GF-D8 (cell line): Measurements from ENCODE around the gene PLA2G12B.
"Not testable (repeated sequence)": the region's sequence is repeated elsewhere in the genome, so short reads cannot be mapped to it uniquely, and the experiment has no call there.

Experiments
- DNase-seq: peaks from one replicate; lab custom pipeline; 2025; lab: John Stamatoyannopoulos, UW

The PLA2G12B gene

DNA sequence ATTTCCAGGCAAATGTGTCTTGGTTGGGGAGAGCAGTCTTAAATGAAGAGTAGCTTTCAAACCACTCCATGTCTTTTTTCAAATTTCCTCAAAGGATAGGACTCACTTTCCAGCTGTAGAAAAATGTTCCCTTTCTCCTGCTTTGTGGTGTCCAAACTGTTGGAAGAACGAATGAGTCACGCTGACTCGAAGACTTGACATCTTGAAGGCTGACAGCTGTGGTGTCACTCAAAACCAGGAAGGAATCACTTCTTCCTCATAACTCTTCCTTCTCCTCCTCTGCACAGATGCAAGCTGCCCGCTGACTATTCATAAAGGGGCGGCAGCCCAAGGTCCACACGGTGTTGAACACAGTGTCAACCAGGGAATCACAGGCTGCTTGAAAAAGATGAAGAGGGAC is 19.2 kb downstream of the PLA2G12B start:
- DNase-seq, result no peak

DNA sequence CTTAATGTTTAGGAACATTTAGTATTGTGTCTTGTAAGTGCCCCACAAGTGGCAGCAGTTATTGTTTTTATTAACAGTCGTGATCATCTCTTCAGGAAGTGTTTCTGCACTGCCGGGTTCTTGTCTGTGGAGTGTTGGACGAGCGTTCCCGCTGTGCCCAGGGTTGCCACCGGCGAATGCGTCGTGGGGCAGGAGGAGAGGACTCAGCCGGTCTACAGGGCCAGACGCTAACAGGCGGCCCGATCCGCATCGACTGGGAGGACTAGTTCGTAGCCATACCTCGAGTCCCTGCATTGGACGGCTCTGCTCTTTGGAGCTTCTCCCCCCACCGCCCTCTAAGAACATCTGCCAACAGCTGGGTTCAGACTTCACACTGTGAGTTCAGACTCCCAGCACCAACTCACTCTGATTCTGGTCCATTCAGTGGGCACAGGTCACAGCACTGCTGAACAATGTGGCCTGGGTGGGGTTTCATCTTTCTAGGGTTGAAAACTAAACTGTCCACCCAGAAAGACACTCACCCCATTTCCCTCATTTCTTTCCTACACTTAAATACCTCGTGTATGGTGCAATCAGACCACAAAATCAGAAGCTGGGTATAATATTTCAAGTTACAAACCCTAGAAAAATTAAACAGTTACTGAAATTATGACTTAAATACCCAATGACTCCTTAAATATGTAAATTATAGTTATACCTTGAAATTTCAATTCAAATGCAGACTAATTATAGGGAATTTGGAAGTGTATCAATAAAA is 22.2 kb downstream of the PLA2G12B start:
- no peak for DNase-seq

DNA sequence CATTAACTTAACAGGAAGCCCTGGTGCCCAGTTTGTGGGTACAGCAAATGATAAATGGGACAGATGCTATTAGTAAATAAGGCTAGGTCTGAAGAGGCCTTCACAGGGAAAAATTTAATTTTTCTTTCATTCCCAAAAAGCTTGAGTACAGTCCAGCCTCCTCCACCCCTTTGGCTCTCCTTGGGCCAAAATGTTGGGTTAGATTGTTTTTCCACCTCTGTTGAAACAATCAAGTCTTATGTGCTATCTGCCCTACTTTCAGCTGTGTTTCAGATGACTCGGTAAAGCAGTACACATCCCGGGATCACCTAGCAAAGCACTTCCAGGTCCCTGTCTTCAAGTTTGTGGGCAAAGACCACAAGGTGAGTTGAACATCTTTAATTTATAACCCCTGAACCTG is 24.3 kb downstream of the PLA2G12B start:
- no peak for DNase-seq

DNA sequence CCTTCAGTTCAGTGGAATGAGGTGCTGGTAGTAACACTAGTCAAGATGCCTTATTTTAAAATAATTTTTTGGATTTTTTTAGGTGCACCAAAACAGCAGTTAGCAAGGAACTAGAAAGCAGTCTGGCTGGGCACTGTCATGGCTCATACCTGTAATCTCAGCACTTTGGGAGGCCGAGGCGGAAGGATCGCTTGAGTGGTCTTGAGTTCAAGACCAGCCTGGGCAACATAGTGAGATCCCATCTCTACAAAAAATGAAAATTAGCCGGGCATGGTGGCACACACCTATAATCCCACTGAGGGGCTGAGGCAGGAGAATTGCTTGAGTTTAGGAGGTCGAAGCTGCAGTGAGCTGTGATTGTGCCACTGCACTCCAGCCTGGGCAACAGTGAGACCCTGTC is 25.8 kb downstream of the PLA2G12B start:
- no peak for DNase-seq

DNA sequence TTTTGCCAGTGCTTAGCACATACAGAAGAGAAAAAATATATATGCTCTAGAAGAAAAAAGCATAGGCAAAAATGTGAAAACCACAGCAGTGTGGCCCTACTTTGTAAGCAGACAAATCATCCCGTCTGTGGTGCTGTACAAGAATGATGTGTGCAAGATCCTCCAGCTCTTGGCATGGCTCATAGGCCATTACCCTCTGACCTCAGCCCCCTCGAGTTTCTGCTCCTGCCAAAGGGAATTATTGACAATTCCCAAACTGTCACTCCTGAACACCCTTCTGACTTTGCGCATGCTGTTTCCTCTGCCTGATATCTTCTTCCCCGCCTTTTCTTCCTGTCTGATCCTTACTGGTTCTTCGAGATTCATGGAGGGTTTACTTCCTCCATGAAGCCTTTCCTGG is 27.1 kb downstream of the PLA2G12B start:
- DNase-seq, result no peak

- DNase-seq, result no peak
These were observed 28.6 kb downstream of the PLA2G12B start for GRCh38 chr10:72925951-72926465.

DNA sequence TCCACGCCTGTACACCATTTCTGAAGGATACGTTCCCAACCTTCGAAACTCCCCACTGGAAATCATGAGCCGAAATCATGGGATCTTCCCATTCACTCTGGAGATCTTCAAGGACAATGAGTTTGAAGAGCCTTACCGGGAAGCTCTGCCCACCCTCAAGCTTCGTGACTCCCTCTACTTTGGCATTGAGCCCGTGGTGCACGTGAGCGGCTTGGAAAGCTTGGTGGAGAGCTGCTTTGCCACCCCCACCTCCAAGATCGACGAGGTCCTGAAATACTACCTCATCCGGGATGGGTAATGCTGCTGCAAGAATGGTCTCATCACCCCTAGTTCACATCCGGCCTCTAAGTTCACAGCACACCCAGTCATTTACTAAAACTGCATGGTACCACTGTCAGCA is 30.3 kb downstream of the PLA2G12B start:
- no peak for DNase-seq

DNA sequence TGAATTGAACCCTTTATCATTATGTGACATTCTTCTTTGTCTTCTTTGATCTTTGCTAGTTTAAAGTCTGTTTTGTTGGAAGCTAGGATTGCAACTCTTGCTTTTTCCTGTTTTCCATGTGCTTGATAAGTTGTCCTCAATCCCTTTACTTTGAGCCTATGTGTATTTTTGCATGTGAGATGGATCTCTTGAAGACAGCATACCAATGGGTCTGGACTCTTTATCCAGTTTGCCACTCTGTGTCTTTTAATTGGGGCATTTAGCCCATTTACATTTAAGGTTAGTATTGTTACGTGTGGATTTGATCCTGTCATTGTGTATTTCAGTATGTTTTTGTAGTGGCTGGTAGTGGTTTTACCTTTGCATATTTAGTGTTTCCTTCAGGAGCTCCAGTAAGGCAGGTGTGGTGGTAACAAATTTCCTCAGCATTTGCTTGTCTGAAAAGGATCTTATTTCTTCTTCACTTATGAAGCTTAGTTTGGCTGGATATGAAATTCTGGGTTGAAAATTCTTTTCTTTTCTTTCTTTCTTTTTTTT is 33.4 kb downstream of the PLA2G12B start:
- not testable (repeated sequence) for DNase-seq

- DNase-seq, result no peak
These were observed 36.3 kb downstream of the PLA2G12B start for GRCh38 chr10:72918352-72918751.

- not testable (repeated sequence) for DNase-seq
These were observed 36.7 kb downstream of the PLA2G12B start for GRCh38 chr10:72917803-72918332.

- DNase-seq, result not testable (repeated sequence)
These were observed 37.4 kb downstream of the PLA2G12B start for GRCh38 chr10:72917201-72917600.

DNA sequence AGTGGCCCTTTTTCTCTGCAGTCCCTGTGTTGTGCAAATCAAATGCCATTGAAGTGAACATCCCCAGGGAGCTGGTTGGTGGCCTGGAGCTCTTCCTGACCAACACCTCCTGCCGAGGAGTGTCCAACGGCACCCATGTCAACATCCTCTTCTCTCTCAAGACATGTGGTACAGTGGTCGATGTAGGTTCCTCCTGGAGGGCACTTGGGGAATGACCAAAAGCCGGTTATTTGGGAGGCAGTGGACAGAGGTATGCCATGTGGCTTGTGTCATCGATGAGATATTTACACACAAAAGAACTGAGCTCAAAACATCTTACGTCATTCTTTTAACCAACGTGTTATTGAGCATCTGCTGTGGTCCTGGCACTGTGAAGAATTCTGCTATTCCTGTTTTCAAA is 41.3 kb downstream of the PLA2G12B start:
- DNase-seq, result no peak

GRCh38 chr10:72912736-72913135 is 41.9 kb downstream of the PLA2G12B start:
- no peak for DNase-seq

GRCh38 chr10:72911758-72912157 is 42.8 kb downstream of the PLA2G12B start:
- DNase-seq, result no peak

- no peak for DNase-seq
These were observed 43.9 kb downstream of the PLA2G12B start for GRCh38 chr10:72910705-72911104.

DNA sequence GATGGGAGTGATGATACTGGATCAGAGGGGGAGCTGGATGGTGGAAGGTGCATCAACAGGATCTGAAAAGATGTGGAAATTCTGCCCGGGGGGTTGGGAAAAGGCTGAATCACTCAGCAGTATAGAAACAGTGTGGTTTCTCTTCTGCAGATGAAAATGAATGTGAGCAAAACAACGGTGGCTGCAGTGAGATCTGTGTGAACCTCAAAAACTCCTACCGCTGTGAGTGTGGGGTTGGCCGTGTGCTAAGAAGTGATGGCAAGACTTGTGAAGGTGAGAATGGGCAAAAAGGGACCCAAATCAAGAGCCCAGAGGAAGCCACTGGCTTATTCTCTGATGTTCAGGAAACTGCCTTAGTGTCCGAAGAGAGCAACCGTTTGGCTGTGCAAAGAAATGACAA is 48.2 kb downstream of the PLA2G12B start:
- no peak for DNase-seq

GRCh38 chr10:72904806-72905205 is 49.8 kb downstream of the PLA2G12B start:
- DNase-seq, result no peak

DNA sequence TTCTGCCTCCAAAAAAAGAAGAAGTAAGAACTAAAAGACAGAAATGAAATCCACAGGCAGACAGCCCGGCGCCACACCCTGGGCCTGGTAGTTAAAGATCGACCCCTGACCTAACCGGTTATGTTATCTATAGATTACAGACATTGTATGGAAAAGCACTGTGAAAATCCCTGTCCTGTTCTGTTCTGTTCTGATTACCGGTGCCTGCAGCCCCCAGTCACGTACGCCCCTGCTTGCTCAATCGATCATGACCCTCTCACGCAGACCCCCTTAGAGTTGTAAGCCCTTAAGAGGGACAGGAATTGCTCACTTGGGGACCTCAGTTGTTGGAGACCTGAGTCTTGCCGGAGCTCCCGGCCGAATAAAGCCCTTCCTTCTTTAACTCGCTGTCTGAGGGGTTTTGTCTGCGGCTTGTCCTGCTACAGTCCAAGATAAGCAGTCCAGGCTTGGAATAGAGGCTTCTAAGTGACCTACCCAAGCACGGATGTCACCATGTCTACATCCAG is 50.6 kb downstream of the PLA2G12B start:
- not testable (repeated sequence) for DNase-seq

GRCh38 chr10:72899545-72899944 is 55.1 kb downstream of the PLA2G12B start:
- no peak for DNase-seq

DNA sequence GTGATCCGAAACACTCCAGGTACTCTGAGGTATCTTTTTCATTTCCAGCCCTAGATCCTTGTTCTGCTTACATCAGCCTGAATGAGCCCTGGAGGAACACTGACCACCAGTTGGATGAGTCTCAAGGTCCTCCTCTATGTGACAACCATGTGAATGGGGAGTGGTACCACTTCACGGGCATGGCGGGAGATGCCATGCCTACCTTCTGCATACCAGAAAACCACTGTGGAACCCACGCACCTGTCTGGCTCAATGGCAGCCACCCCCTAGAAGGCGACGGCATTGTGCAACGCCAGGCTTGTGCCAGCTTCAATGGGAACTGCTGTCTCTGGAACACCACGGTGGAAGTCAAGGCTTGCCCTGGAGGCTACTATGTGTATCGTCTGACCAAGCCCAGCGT is 56.0 kb downstream of the PLA2G12B start:
- DNase-seq, result no peak

DNA sequence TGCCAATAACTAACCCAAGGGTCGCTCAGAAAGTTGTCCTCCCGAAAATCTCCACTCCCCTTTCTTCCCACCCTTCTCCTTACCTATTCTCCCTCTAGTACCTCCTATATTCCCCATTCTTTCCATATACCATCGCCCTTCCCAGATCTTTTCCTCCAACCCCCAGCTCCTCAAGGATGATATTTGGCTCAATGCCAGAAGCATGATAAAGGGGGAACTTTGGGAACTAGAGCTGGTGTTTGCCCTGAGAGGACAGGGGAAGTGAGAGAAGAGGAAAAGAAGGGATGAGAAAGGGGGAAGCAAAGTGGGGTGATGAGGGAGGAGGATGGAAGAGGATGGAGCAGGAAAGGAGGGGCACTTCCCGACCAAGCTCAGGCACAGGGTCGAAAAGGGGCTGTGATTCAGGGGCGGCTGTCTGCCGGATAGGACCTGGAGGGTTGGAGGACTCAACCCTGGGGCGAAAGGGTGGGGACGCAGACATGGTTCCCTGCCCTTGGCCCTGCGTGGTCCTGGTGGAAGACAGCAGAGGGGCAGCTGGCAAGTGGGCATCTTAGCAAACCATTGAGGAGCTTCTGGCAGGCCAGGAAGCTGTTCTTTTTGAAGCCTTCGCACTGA is 59.3 kb downstream of the PLA2G12B start:
- no peak for DNase-seq

DNA sequence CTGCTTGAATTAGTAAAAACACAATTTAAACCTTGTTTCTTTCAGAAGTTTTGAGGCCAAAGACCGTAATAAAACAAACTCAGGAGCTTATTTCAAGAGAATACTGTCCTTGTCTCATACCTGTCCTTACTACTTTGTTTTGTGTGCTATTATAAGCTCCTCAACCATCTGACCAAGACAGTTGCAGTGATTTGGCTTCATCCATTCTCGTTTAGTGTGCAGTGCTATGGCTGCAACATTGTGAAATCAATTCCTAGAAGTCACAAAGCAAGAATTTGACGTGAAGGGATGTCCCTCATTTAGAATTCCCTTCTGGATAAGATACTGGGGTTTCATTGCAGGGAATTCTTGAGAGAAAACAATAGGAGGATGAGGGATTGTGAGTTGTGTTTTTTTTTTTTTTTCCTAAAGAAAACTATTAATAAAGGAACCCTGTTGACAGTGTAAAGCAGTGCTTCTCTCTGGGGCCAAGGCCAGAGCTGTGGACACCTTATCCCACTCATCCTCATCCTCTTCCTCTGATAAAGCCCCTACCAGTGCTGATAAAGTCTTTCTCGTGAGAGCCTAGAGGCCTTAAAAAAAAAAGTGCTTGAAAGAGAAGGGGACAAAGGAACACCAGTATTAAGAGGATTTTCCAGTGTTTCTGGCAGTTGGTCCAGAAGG is 61.3 kb downstream of the PLA2G12B start, which contains the start of gene OIT3:
Gene OIT3, plus strand, starts transcription at position 604 of the 663 bp plus-strand sequence. CDS start 60 bp downstream, outside the sequence.
- DNase-seq, result no peak
